IPS-11a (cell line): ENCODE measurements around the gene ABL2.

Experiments used
- H3K4me3 ChIP-seq: one replicate; pipeline ENCODE4 v1.5.1; 2013; ENCODE audit warnings: low read depth, low read length, control low read depth

ABL2 gene

DNA sequence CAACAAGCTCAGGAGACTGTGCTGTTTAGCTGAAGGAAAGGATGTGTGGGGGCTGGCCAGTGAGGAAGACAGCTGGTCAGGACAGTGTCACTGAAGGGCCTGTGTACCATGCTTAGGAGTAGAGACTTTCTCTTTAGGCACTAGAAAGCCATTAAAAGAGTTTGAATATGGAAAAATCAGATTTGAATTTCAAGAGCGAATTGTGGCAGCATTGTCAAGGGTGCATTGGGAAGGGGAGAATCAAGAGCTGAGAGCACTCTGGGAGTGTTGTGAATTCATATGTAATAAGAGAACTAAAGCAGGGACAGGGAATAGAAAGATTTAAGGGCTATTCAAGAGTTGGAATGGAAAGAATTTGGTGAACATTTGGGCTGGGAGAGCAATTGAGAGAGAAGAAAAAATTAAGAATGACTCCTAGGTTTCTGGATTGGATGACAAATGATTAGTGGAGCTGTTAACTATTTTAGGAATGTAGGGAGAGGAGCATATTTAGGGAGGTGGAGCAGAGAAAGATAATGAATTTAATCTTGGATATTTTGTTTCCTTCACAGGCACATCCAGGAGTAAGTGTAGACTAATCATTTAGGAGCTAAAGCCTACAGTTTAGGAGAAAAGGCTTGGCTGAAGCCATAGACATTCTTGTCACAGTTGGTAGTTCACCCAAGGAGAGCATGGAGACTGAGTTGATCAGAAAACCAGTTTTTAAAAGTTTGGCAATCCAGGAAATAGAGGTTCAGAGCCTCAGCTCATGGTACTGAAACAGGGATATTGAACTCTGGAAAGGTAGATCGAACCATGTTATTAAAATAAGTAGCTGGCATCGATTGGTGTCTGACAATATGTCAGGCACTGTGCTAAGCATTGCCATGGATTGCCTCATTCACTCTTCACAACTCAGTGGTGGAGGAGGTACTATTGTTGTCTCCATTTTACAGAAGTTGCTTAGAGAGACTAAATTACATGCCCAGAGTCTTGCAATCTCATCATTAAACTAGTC, 170.7 kb downstream of the ABL2 start:
- no peak overlapping the region for H3K4me3 ChIP-seq

DNA sequence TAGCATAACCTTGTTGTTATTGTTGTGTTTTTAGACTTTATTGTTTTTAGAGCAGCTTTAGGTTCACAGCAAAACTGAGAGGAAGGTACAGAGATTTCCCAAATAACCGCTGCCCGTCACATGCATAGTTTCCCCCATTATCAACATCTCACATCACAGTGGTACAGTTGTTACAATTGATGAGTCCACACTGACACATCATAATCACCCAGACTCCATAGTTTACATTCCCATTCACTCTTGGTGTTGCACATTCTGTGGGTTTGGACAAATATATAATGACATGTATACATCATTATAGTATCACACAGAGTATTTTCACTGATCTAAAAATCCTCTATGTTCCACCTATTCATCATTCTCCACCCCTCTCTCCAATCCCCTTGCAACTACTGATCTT, 173.5 kb downstream of the ABL2 start:
- no peak overlapping the region for H3K4me3 ChIP-seq

DNA sequence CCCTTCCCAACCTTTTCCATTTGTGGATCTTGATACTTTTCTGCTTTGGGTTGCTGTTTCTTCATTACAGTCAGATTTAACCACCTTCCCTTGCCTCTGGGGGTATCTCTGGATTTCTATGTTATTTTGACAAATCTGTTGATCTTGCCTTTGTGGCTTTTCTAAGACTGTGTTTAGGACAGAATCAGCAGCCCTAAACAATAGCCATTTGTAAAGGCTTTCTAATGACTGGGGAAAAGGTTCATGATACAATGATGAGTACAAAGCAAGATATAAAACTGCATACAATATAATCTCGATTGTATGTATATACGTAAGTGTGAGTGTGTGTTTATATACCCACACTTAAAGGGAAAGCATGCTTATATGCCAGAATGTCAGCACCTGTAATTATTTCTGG, 176.0 kb downstream of the ABL2 start:
- no peak overlapping the region for H3K4me3 ChIP-seq

DNA sequence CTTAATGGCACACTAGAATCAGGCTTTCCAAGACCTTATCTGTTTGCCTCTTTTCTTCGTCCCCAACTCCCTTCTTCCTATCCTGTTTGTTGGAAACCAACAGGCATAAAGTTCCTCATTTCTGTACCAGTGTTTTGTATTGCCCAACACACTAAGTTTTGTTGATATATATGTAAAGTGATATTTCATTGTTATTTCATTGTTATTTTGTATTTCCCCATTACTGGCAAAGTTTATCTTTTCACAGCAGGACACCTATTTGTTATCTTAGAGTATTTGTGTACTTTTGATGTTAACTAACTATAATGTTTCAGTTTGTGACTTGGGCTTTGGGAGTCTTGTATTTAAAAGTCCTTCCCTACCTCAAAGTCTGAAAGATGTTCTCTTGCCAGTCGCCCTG, 176.7 kb downstream of the ABL2 start:
- no peak overlapping the region for H3K4me3 ChIP-seq
